ENCODE results near the gene RENBP. TPM values are rescaled to one million over a fixed set of nuclear protein-coding genes. Genes with fewer than 3 reads are reported as not detected.

Gene RENBP
- total RNA-seq, 1 donor from 2014 or later: 7.2 TPM

GRCh38 chrX:153903991-153904957 is 40.2 kb downstream of the RENBP start, which contains the start of gene AVPR2:
TSS of gene AVPR2 (plus strand) at chrX:153904673. CDS start at chrX:153905146, 473 bp downstream.
- Mint-ChIP-seq H3K36me3 (no peaks in the 10 kb centered on the region), H3K4me1 (peaks cover 25% of the 10 kb centered on the region), H3K27ac (no peak within 1 kb of the TSS), H3K27me3 (ENCODE audit: low read depth) (no peaks in the 10 kb centered on the region), H3K4me3 (no peak within 1 kb of the TSS), H3K9me3 (peaks cover 9% of the 10 kb centered on the region)
- no peak for DNase-seq (ENCODE audit: low spot score in 2 of 2, unreplicated experiment in 2 of 2)
- TF ChIP-seq CTCF (IDR thresholded peaks at IDR 0.05; ENCODE audit: unreplicated experiment): no peak

GRCh38 chrX:153903238-153903980 is 41.0 kb downstream of the RENBP start:
- H3K4me3 Mint-ChIP-seq: no peak overlapping the region
- no peak for DNase-seq (ENCODE audit: low spot score in 2 of 2, unreplicated experiment in 2 of 2)

GRCh38 chrX:153902385-153902784 is 42.1 kb downstream of the RENBP start:
- H3K36me3 Mint-ChIP-seq: no peaks in the 10 kb centered on the region
- H3K4me3 Mint-ChIP-seq: no peak overlapping the region
- TF ChIP-seq CTCF (IDR thresholded peaks at IDR 0.05; ENCODE audit: unreplicated experiment): no peak
- H3K27me3 Mint-ChIP-seq (ENCODE audit: low read depth): no peaks in the 10 kb centered on the region
- no peak for DNase-seq (ENCODE audit: low spot score in 2 of 2, unreplicated experiment in 2 of 2)
- H3K27ac Mint-ChIP-seq: no peak overlapping the region
- peaks cover 22% of the 10 kb centered on the region for H3K9me3 Mint-ChIP-seq
- H3K4me1 Mint-ChIP-seq: peaks cover 25% of the 10 kb centered on the region

More at GRCh38 chrX:153903238-153903980, 41.0 kb downstream of the RENBP start:
- H3K27ac Mint-ChIP-seq: no peak overlapping the region
- H3K36me3 Mint-ChIP-seq: no peaks in the 10 kb centered on the region
- peaks cover 16% of the 10 kb centered on the region for H3K9me3 Mint-ChIP-seq
- peaks cover 25% of the 10 kb centered on the region for H3K4me1 Mint-ChIP-seq
- no peak for TF ChIP-seq CTCF (IDR thresholded peaks at IDR 0.05; ENCODE audit: unreplicated experiment)
- no peaks in the 10 kb centered on the region for H3K27me3 Mint-ChIP-seq (ENCODE audit: low read depth)

GRCh38 chrX:153901753-153902140 is 42.7 kb downstream of the RENBP start:
- Mint-ChIP-seq H3K27me3 (ENCODE audit: low read depth) (no peaks in the 10 kb centered on the region), H3K9me3 (peaks cover 22% of the 10 kb centered on the region), H3K27ac (peak overlapping the region; percentile 56), H3K4me3 (peak overlapping the region; percentile 15), H3K36me3 (no peaks in the 10 kb centered on the region), H3K4me1 (peaks cover 25% of the 10 kb centered on the region)
- TF ChIP-seq CTCF (IDR thresholded peaks at IDR 0.05; ENCODE audit: unreplicated experiment): no peak
- no peak for DNase-seq (ENCODE audit: low spot score in 2 of 2, unreplicated experiment in 2 of 2)

- Mint-ChIP-seq H3K4me3 (peak overlapping the region; percentile 8), H3K36me3 (no peaks in the 10 kb centered on the region), H3K4me1 (peaks cover 25% of the 10 kb centered on the region), H3K9me3 (peaks cover 22% of the 10 kb centered on the region), H3K27ac (peak overlapping the region; percentile 73), H3K27me3 (ENCODE audit: low read depth) (no peaks in the 10 kb centered on the region)
- DNase-seq (ENCODE audit: low spot score in 2 of 2, unreplicated experiment in 2 of 2): peak in 1 of 2 experiments; percentile 24
- no peak for TF ChIP-seq CTCF (IDR thresholded peaks at IDR 0.05; ENCODE audit: unreplicated experiment)
Observed at GRCh38 chrX:153900831-153901752, 43.4 kb downstream of the RENBP start.
